Mesendoderm (in vitro differentiated cells): ENCODE results near the gene SLC27A3.

Source experiments
- DNase-seq: peaks from one replicate; pipeline ENCODE4 v3.0.0; 2013
- H2AK5ac ChIP-seq: 2 replicates; pipeline ENCODE4 v1.6.1; 2013; ENCODE audit warnings: low read length, inconsistent platforms
- H2BK120ac ChIP-seq: 2 replicates; pipeline ENCODE4 v1.6.1; 2013; ENCODE audit warnings: low read depth, mild to moderate bottlenecking, low read length, moderate library complexity, mixed read lengths
- H2BK15ac ChIP-seq: replicated peaks from 2 replicates; pipeline ENCODE4 v1.6.1; 2013; ENCODE audit warnings: low read depth, mild to moderate bottlenecking, moderate library complexity
- H2BK5ac ChIP-seq: 2 replicates; pipeline ENCODE4 v1.6.1; 2013; ENCODE audit warnings: low read length, inconsistent platforms
- H3K18ac ChIP-seq: 2 replicates; pipeline ENCODE4 v1.6.1; 2013; ENCODE audit warnings: mild to moderate bottlenecking, low read length, mixed read lengths
- H3K23ac ChIP-seq: one replicate; pipeline ENCODE4 v1.6.1; 2013; ENCODE audit warnings: low read length
- H3K27ac ChIP-seq: 2 replicates; pipeline ENCODE4 v1.5.1; 2013; ENCODE audit warnings: low read depth, mild to moderate bottlenecking, inconsistent platforms, low read length, moderate library complexity
- H3K27me3 ChIP-seq: 2 replicates; pipeline ENCODE4 v1.6.1; 2013; ENCODE audit warnings: low read length, control low read depth, mild to moderate bottlenecking, inconsistent platforms; ENCODE audit not compliant: insufficient read depth, poor library complexity
- H3K36me3 ChIP-seq: 2 replicates; pipeline ENCODE4 v1.6.1; 2013; ENCODE audit warnings: low read length, inconsistent platforms; ENCODE audit not compliant: control insufficient read depth, insufficient read depth
- H3K4ac ChIP-seq: one replicate; pipeline ENCODE4 v1.6.1; 2013; ENCODE audit warnings: low read depth, mild to moderate bottlenecking, low read length, moderate library complexity
- H3K4me1 ChIP-seq: 2 replicates; pipeline ENCODE4 v1.6.1; 2013; ENCODE audit warnings: low read depth, low read length, inconsistent platforms; ENCODE audit not compliant: control insufficient read depth
- H3K4me2 ChIP-seq: 2 replicates; pipeline ENCODE4 v1.6.1; 2013; ENCODE audit warnings: low read length
- H3K4me3 ChIP-seq: 2 replicates; pipeline ENCODE4 v1.5.1; 2013; ENCODE audit warnings: mild to moderate bottlenecking, low read length
- H3K56ac ChIP-seq: one replicate; pipeline ENCODE4 v1.6.1; 2013; ENCODE audit warnings: low read length
- H3K79me1 ChIP-seq: 2 replicates; pipeline ENCODE4 v1.6.1; 2013; ENCODE audit warnings: low read length, inconsistent platforms
- H3K79me2 ChIP-seq: 2 replicates; pipeline ENCODE4 v1.6.1; 2013; ENCODE audit warnings: mild to moderate bottlenecking, low read length; ENCODE audit not compliant: control insufficient read depth, insufficient read depth
- H3K9ac ChIP-seq: 2 replicates; pipeline ENCODE4 v1.6.1; 2013; ENCODE audit warnings: low read length, inconsistent platforms
- H4K5ac ChIP-seq: one replicate; pipeline ENCODE4 v1.6.1; 2013; ENCODE audit warnings: low read length
- H4K8ac ChIP-seq: one replicate; pipeline ENCODE4 v1.6.1; 2013; ENCODE audit warnings: low read depth, mild to moderate bottlenecking, control low read depth, low read length, moderate library complexity
- WGBS: extraction: QIAGEN DNeasy Blood & Tissue Kit; methylation state at CpG from one replicate; pipeline ENCODE4 v1.1.7; 2013; ENCODE audit warnings: low lambda C conversion rate, missing lambda C conversion rate; ENCODE audit not compliant: insufficient coverage; ENCODE audit errors: extremely low coverage; 5-methylcytosine and 5-hydroxymethylcytosine counted together

The SLC27A3 gene

GRCh38 chr1:153796786-153797659 lies 21.8 kb downstream of the SLC27A3 start:
- no peak overlapping the region for H3K9ac ChIP-seq
- WGBS, result no CpG with 5 or more reads among the region's 26 CpGs
- H4K5ac ChIP-seq, result no peak overlapping the region
- H4K8ac ChIP-seq, result no peak overlapping the region
- H3K27ac ChIP-seq, result no peak overlapping the region
- H3K4me3 ChIP-seq, result no peak overlapping the region
- H3K18ac ChIP-seq, result no peak overlapping the region
- no peaks in the 10 kb centered on the region for H3K36me3 ChIP-seq
- H2AK5ac ChIP-seq, result no peak overlapping the region
- no peak overlapping the region for H3K23ac ChIP-seq
- no peaks in the 10 kb centered on the region for H3K79me2 ChIP-seq
- DNase-seq, result peak; percentile 82
- H3K56ac ChIP-seq, result no peak overlapping the region
- no peak overlapping the region for H3K4ac ChIP-seq
- H3K4me1 ChIP-seq, result no peaks in the 10 kb centered on the region
- no peak overlapping the region for H2BK5ac ChIP-seq
- no peak overlapping the region for H2BK120ac ChIP-seq
- H3K4me2 ChIP-seq, result no peak overlapping the region
- no peaks in the 10 kb centered on the region for H3K27me3 ChIP-seq
- no peaks in the 10 kb centered on the region for H3K79me1 ChIP-seq
- H2BK15ac ChIP-seq, result no peak overlapping the region

GRCh38 chr1:153798468-153798780 lies 23.2 kb downstream of the SLC27A3 start:
- H3K4me3 ChIP-seq, result no peak overlapping the region
- H3K4ac ChIP-seq, result no peak overlapping the region
- no peak overlapping the region for H3K4me2 ChIP-seq
- no peaks in the 10 kb centered on the region for H3K27me3 ChIP-seq
- H3K56ac ChIP-seq, result no peak overlapping the region
- no peak overlapping the region for H3K23ac ChIP-seq
- no peak overlapping the region for H3K9ac ChIP-seq
- DNase-seq, result no peak
- no peaks in the 10 kb centered on the region for H3K79me1 ChIP-seq
- no peaks in the 10 kb centered on the region for H3K4me1 ChIP-seq
- H4K8ac ChIP-seq, result no peak overlapping the region
- no CpG with 5 or more reads among the region's 3 CpGs for WGBS
- no peak overlapping the region for H4K5ac ChIP-seq
- no peak overlapping the region for H2BK120ac ChIP-seq
- H3K27ac ChIP-seq, result no peak overlapping the region
- no peak overlapping the region for H2BK15ac ChIP-seq
- H3K18ac ChIP-seq, result no peak overlapping the region
- H3K79me2 ChIP-seq, result no peaks in the 10 kb centered on the region
- H3K36me3 ChIP-seq, result no peaks in the 10 kb centered on the region
- no peak overlapping the region for H2AK5ac ChIP-seq
- H2BK5ac ChIP-seq, result no peak overlapping the region

GRCh38 chr1:153799016-153799415 lies 23.8 kb downstream of the SLC27A3 start:
- Histone ChIP-seq H3K27ac (no peak overlapping the region), H3K56ac (no peak overlapping the region), H4K8ac (no peak overlapping the region), H3K27me3 (no peaks in the 10 kb centered on the region), H3K4me1 (no peaks in the 10 kb centered on the region), H3K4me2 (no peak overlapping the region), H4K5ac (no peak overlapping the region), H2BK5ac (no peak overlapping the region), H3K36me3 (no peaks in the 10 kb centered on the region), H2BK15ac (no peak overlapping the region), H3K4ac (no peak overlapping the region), H3K79me1 (no peaks in the 10 kb centered on the region), H2AK5ac (no peak overlapping the region), H3K9ac (no peak overlapping the region), H3K23ac (no peak overlapping the region), H2BK120ac (no peak overlapping the region), H3K18ac (no peak overlapping the region), H3K79me2 (no peaks in the 10 kb centered on the region), H3K4me3 (no peak overlapping the region)
- no peak for DNase-seq
- no CpG with 5 or more reads among the region's 4 CpGs for WGBS

GRCh38 chr1:153799566-153800465 lies 24.6 kb downstream of the SLC27A3 start:
- Histone ChIP-seq H3K4ac (no peak overlapping the region), H3K18ac (no peak overlapping the region), H3K56ac (no peak overlapping the region), H3K23ac (no peak overlapping the region), H3K79me1 (no peaks in the 10 kb centered on the region), H4K5ac (no peak overlapping the region), H3K4me1 (no peaks in the 10 kb centered on the region), H3K4me3 (no peak overlapping the region), H2BK15ac (no peak overlapping the region), H3K4me2 (no peak overlapping the region), H3K27me3 (no peaks in the 10 kb centered on the region), H3K79me2 (no peaks in the 10 kb centered on the region), H3K9ac (no peak overlapping the region), H3K36me3 (no peaks in the 10 kb centered on the region), H2AK5ac (no peak overlapping the region), H3K27ac (no peak overlapping the region), H4K8ac (no peak overlapping the region), H2BK5ac (no peak overlapping the region), H2BK120ac (no peak overlapping the region)
- no CpG with 5 or more reads among the region's 27 CpGs for WGBS
- no peak for DNase-seq

DNA sequence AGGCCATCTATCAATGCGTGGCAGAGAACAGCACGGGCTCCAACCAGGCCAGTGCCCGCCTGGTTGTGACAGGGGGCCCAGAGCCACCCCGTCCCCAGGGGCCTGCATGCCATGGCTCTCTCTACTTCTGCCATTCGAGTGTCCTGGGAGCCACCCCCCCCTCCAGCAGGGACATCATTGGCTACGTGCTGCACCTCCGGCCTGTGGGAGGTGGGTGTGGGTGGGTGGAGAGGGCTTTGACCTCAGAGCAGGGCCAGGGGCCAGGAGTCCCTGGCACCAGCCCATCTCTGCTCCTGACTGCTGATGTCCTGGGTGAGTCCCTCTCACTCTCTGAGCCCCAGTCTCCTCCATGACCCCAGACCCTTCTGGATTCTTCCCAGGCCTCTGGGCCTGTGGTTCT lies 25.3 kb downstream of the SLC27A3 start:
- Histone ChIP-seq H3K23ac (no peak overlapping the region), H3K4me3 (no peak overlapping the region), H3K4me1 (no peaks in the 10 kb centered on the region), H2AK5ac (no peak overlapping the region), H3K4ac (no peak overlapping the region), H4K8ac (no peak overlapping the region), H2BK120ac (no peak overlapping the region), H3K79me1 (no peaks in the 10 kb centered on the region), H3K9ac (no peak overlapping the region), H3K56ac (no peak overlapping the region), H3K36me3 (no peaks in the 10 kb centered on the region), H3K79me2 (no peaks in the 10 kb centered on the region), H3K27ac (no peak overlapping the region), H3K4me2 (no peak overlapping the region), H4K5ac (no peak overlapping the region), H2BK5ac (no peak overlapping the region), H2BK15ac (no peak overlapping the region), H3K27me3 (no peaks in the 10 kb centered on the region), H3K18ac (no peak overlapping the region)
- no peak for DNase-seq
- no CpG with 5 or more reads among the region's 7 CpGs for WGBS
